Endothelial cell (in vitro differentiated cells): ENCODE measurements around the gene PPP1R1B. TPM values are rescaled to one million over a fixed set of nuclear protein-coding genes. Genes with fewer than 3 reads are reported as not detected.

Experiments
- DNase-seq: peaks from one replicate; pipeline ENCODE4 v3.0.0; 2021; ENCODE audit warnings: low spot score
- H3K27ac Mint-ChIP-seq: one replicate; pipeline ENCODE4 v1.8.0; 2021; ENCODE audit warnings: mixed read lengths, inconsistent platforms; ENCODE audit not compliant: unreplicated experiment
- H3K27me3 Mint-ChIP-seq: one replicate; pipeline ENCODE4 v1.8.0; 2021; ENCODE audit warnings: mild to moderate bottlenecking, moderate library complexity, mixed read lengths, inconsistent platforms; ENCODE audit not compliant: unreplicated experiment
- H3K36me3 Mint-ChIP-seq: one replicate; pipeline ENCODE4 v1.8.0; 2021; ENCODE audit warnings: mild to moderate bottlenecking, low read depth, mixed read lengths, inconsistent platforms; ENCODE audit not compliant: unreplicated experiment
- H3K4me1 Mint-ChIP-seq: one replicate; pipeline ENCODE4 v1.8.0; 2021; ENCODE audit warnings: mild to moderate bottlenecking, mixed read lengths, inconsistent platforms; ENCODE audit not compliant: unreplicated experiment
- H3K4me3 Mint-ChIP-seq: one replicate; pipeline ENCODE4 v1.8.0; 2021; ENCODE audit warnings: mild to moderate bottlenecking, mixed read lengths, inconsistent platforms; ENCODE audit not compliant: unreplicated experiment
- H3K9me3 Mint-ChIP-seq: one replicate; pipeline ENCODE4 v1.8.0; 2021; ENCODE audit warnings: mixed read lengths, inconsistent platforms; ENCODE audit not compliant: unreplicated experiment
- CTCF ChIP-seq: fragments of 200-600 bp; sonication (generic); IDR thresholded peaks from one replicate; pipeline ENCODE4 v1.5.0; 2021; ENCODE audit warnings: antibody characterized with exemption; ENCODE audit not compliant: unreplicated experiment
- total RNA-seq: library from RNA; stranded (reverse); fragmentation: NEBNext Ultra II Directional; extraction: Animal tissue kit (Norgen Biotek cat#: 25700); gene quantifications from one replicate; pipeline ENCODE4 v1.2.1, GENCODE V29; 2021; ENCODE audit not compliant: unreplicated experiment

The PPP1R1B gene
- total RNA-seq, 1 donor from 2014 or later: not detected

DNA sequence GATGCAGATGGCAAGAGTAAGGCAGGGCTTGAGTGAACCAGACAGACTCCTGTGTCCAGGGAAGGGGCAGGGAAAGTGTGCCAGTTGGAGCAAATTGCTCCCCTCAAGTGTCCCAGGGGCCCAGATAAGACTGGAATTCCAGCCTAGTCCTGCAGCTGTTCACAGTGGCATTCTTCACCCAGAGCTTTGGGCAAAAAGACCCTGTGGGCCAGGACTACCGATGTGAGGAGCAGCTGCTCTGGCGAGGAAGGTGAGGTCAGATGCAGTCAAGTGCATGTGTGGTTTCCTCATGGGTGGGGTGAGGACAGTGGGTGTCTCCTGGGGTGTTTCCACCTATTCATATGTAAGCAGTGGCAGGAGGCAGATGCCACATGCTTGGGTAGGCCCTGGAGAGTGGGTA lies 33.4 kb upstream of the PPP1R1B start:
- DNase-seq: no peak
- Mint-ChIP-seq H3K4me1 (peaks cover 4% of the 10 kb centered on the region), H3K27me3 (peaks cover 44% of the 10 kb centered on the region), H3K9me3 (no peaks in the 10 kb centered on the region), H3K27ac (no peak overlapping the region), H3K4me3 (no peak overlapping the region), H3K36me3 (no peaks in the 10 kb centered on the region)
- TF ChIP-seq CTCF: no peak

DNA sequence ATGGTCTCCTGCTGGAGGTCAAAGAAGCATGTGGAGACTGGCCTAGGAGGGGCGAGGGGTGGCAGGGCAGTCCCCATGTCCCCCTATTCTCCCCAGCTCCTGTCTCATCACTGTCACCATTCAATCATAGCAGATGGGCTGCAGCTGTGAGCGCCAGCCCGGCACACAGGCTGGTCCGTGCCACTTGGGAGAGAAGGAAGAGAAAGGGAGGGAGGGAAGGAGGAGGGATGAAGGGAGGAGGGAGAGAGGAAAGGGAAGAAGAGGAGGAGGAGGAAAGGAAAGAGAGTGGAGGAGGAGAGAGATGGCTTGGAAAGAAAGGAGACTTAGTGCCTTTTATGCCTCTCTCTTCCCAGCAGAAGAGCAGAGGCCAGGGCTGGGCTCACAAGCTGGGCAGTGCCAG lies 31.5 kb upstream of the PPP1R1B start:
- Mint-ChIP-seq H3K27me3 (peaks cover 47% of the 10 kb centered on the region), H3K4me3 (no peak overlapping the region), H3K9me3 (no peaks in the 10 kb centered on the region), H3K36me3 (no peaks in the 10 kb centered on the region), H3K27ac (no peak overlapping the region), H3K4me1 (peaks cover 7% of the 10 kb centered on the region)
- no peak for DNase-seq
- TF ChIP-seq CTCF: no peak

- TF ChIP-seq CTCF: no peak
- Mint-ChIP-seq H3K27ac (no peak overlapping the region), H3K27me3 (peaks cover 49% of the 10 kb centered on the region), H3K4me1 (peaks cover 7% of the 10 kb centered on the region), H3K36me3 (no peaks in the 10 kb centered on the region), H3K4me3 (no peak overlapping the region), H3K9me3 (no peaks in the 10 kb centered on the region)
- no peak for DNase-seq
Observed at GRCh38 chr17:39595928-39596510, 30.7 kb upstream of the PPP1R1B start.

DNA sequence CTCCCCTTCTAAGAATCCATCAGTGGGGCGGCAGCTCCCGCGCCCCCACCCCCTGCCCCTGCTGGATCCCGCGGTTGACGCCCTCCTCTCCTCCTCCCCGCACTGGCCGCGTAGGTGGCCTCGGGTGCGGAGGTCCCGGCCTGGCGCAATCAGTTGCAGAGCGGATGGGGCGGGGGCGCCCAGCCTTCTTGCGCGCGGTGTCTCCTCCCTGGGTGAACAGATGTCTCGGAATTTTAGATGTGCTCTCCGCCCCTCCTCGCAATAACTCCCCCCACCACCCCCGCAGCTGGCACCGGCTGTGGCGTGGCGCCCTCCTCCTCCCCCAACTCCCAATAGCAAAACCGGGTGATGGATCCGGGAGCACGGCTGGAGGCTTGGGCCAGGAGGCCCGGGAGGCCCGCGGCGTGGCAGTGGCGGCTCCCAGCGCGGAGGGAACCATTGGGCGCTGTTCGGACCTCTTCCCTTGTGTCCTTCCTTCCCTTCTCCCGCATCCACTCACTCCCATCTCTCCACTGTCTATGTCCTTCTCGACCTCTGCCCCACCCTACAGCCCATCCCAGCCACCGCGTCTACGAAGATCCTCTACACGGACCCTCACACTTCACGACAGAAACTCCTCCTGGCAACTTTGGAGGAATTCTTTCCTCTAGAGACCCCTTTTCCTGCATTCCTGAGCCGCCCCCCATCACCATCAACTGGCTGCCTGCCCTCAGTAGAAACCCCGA lies 30.0 kb upstream of the PPP1R1B start:
- Mint-ChIP-seq H3K9me3 (no peaks in the 10 kb centered on the region), H3K4me1 (peaks cover 12% of the 10 kb centered on the region), H3K27me3 (peaks cover 56% of the 10 kb centered on the region), H3K36me3 (no peaks in the 10 kb centered on the region), H3K27ac (no peak overlapping the region), H3K4me3 (no peak overlapping the region)
- no peak for TF ChIP-seq CTCF
- no peak for DNase-seq

DNA sequence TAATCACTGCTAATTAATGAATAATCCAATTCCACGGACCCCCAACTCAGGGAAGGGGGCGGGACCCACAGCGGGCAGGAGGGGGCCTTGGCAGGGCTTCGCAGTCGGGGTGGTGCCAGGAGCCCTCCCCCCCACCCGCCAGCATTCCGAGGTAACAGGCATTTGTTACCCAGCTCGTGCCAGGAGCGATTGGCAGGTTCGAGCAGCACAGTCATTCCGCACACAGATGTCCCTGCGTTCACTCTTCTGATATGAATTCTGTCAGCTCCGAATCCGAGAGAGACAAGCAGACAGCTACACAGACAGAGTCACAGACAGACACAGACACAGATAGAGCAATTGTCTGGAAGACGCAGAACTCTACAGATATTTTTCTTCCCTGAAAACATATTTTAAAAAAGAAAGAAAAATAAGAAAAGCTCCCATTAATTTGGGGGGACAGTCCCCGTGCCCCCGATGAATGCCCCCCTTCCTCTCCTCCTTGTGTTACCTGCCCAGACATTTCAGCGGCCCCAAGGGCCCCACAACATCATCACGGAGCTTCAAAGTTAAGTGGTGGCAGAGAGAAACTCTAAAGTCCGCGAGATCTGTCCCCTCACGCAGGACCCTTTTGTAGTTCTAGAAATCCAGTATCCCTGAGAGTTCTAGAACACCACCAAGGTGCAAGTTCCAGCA lies 29.2 kb upstream of the PPP1R1B start:
- peaks cover 61% of the 10 kb centered on the region for H3K27me3 Mint-ChIP-seq
- H3K4me3 Mint-ChIP-seq: no peak overlapping the region
- TF ChIP-seq CTCF: no peak
- no peak overlapping the region for H3K27ac Mint-ChIP-seq
- H3K9me3 Mint-ChIP-seq: no peaks in the 10 kb centered on the region
- H3K36me3 Mint-ChIP-seq: no peaks in the 10 kb centered on the region
- no peak for DNase-seq
- H3K4me1 Mint-ChIP-seq: peaks cover 12% of the 10 kb centered on the region
